ENCODE measurements around the gene SOWAHA. TPM values are rescaled to one million over a fixed set of nuclear protein-coding genes. Genes with fewer than 3 reads are reported as not detected.

SOWAHA gene
- total RNA-seq, 1 experiment from 2014 or later = 0.39 TPM

- BruUV-seq (replicated peaks) = no TSS peak
- RAD21 ChIA-PET (ENCODE audit: low non-redundant PET in 1 of 2, low total read pairs in 2 of 2, uncharacterized antibody in 2 of 2, unreplicated experiment in 2 of 2) = interaction anchor here (1.1 to 1.4 kb wide), 2 partner anchors 13 kb away, joined by 4 to 8 read pairs; no protein-coding TSS in a partner anchor
- intact Hi-C loops (cut with micrococcal nuclease) = no loop called here
These were observed 5.8 kb upstream of the SOWAHA start for GRCh38 chr5:132807163-132807838.

More at GRCh38 chr5:132807163-132807838, 5.8 kb upstream of the SOWAHA start:
- no peaks in the 10 kb centered on the region for H3K79me2 ChIP-seq (ENCODE audit: insufficient read depth, low read length)
- H3K27ac ChIP-seq (ENCODE audit: low read depth, low read length) = peak overlapping the region; percentile 18; the same call in 1 of the 2 replicates
- peak; percentile 57 for DNase-seq (ENCODE audit: low read depth, low spot score)
- peak overlapping the region; percentile 60 for H3K4me2 ChIP-seq (ENCODE audit: low read length)
- ChIA-PET CTCF (interaction anchor here (0.5 to 5.8 kb wide), 16 partner anchors 8 to 438 kb away, joined by 3 to 69 read pairs (median 4); partner anchors contain the start of genes CCNI2, KIF3A, SHROOM1 and SLC22A5), POLR2A (no interaction called here)
- H2AFZ ChIP-seq (ENCODE audit: low read depth, low read length, poor library complexity, severe bottlenecking) = peak overlapping the region; percentile 95
- no peaks in the 10 kb centered on the region for H3K9me3 ChIP-seq (ENCODE audit: control insufficient read depth in 1 of 2, insufficient read depth in 1 of 2, low read depth in 1 of 2, low read length in 2 of 2)
- H3K4me3 ChIP-seq (replicated peaks in 1 of 2; ENCODE audit: low read depth in 1 of 2, low read length in 2 of 2) = no peak overlapping the region
- TF ChIP-seq CBX3 (IDR thresholded peaks at IDR 0.05; ENCODE audit: low read depth) (peak; percentile 56; the same call in 1 of the 2 replicates), ZNF274 (IDR thresholded peaks at IDR 0.05; ENCODE audit: low read depth, low read length) (no peak), SRF (IDR thresholded peaks at IDR 0.05; ENCODE audit: low read depth) (no peak), CTCF (IDR thresholded peaks at IDR 0.05 in 2 of 3, conservative IDR thresholded peaks at IDR 0.05 in 1 of 3; ENCODE audit: borderline replicate concordance in 1 of 3, insufficient read depth in 1 of 3, low read depth in 2 of 3, low read length in 2 of 3) (peak; percentile 54 to 70 (median 60); a peak in 5 of 6 replicates), TCF7L2 (IDR thresholded peaks at IDR 0.05; ENCODE audit: borderline replicate concordance, extremely low read depth, insufficient read depth, insufficient read length) (no peak), YY1 (IDR thresholded peaks at IDR 0.05; ENCODE audit: extremely low read depth, insufficient replicate concordance, low read depth, low read length) (peak; percentile 63), RAD21 (IDR thresholded peaks at IDR 0.05; ENCODE audit: low read depth) (peak; percentile 62)
- ATAC-seq = peak; percentile 98
- peaks cover 8 to 11% of the 10 kb centered on the region in 2 experiments for H3K4me1 ChIP-seq (ENCODE audit: control insufficient read depth in 1 of 2, insufficient read depth in 2 of 2, low read length in 2 of 2)
- no peaks in the 10 kb centered on the region for H3K27me3 ChIP-seq (ENCODE audit: insufficient read depth, low read length)
- H3K36me3 ChIP-seq (ENCODE audit: control insufficient read depth in 1 of 2, insufficient read depth in 2 of 2, low read length in 2 of 2) = no peaks in the 10 kb centered on the region
- H4K20me1 ChIP-seq (ENCODE audit: insufficient read depth) = no peaks in the 10 kb centered on the region
- 0 out of 2 replicates have a peak overlapping the region, but pooled peaks have one; percentile 16 for H3K9ac ChIP-seq (ENCODE audit: low read length)
- H3K9me2 ChIP-seq (ENCODE audit: insufficient read depth) = no peaks in the 10 kb centered on the region

Measured in HCT116 (cell line).